GM18867 (cell line): Measurements from ENCODE around the gene PDLIM7.
A peak's percentile ranks its signal among the peaks of the same experiment; 100 is the strongest.

ENCODE experiments used
- ATAC-seq: cut with Tn5 transposase; IDR thresholded peaks from one replicate; pipeline ENCODE4 v1.9.1; 2021; ENCODE audit warnings: mild to moderate bottlenecking, moderate library complexity; ENCODE audit not compliant: unreplicated experiment

Gene PDLIM7

GRCh38 chr5:177458912-177459350, 38.5 kb downstream of the PDLIM7 start:
- ATAC-seq: no peak

GRCh38 chr5:177457852-177458681, 39.3 kb downstream of the PDLIM7 start:
- no peak for ATAC-seq

DNA sequence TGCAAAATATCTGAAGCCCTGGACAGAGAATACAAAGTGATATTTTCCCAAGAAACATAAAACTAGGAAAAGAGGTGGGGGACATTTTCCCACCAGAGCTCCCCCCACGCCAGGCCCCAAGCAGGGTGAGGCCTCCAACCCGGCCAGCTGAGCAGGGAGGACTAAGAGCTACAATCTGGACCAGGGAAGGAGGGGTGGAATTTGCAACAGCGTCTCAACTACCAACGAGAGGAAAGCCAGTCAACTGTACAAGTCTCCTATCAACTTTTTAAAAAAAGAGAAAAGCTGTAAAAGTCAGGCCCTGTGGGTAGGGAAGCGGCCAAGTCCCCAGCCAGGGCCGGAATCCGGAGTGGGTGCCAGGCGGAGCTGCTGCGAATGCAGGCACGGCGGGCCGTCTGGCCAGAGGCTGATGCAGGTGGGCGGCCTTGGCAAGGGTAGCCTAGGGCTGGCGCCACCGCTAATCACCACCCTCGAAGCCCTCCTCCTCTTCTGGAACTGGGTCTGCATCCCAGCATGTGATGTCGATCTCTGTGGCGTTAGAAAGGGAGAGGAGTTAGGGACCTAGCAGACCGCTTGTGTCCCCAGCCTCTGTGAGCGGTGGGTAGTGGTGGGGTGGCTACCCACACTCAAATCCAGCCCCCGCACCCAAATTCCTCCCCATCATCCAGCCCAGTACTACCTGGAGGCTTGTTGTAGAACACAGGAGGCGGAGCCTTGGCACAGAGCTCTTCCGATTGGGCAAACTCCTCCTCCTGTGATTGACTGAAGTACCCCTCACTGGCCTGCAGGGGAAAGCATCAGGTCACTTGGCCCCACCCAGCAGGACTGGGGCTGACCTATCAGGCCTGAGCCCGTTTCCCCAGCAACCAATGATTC, 40.2 kb downstream of the PDLIM7 start:
- ATAC-seq: peak; percentile 44

GRCh38 chr5:177456591-177456964, 40.8 kb downstream of the PDLIM7 start:
- ATAC-seq: no peak

DNA sequence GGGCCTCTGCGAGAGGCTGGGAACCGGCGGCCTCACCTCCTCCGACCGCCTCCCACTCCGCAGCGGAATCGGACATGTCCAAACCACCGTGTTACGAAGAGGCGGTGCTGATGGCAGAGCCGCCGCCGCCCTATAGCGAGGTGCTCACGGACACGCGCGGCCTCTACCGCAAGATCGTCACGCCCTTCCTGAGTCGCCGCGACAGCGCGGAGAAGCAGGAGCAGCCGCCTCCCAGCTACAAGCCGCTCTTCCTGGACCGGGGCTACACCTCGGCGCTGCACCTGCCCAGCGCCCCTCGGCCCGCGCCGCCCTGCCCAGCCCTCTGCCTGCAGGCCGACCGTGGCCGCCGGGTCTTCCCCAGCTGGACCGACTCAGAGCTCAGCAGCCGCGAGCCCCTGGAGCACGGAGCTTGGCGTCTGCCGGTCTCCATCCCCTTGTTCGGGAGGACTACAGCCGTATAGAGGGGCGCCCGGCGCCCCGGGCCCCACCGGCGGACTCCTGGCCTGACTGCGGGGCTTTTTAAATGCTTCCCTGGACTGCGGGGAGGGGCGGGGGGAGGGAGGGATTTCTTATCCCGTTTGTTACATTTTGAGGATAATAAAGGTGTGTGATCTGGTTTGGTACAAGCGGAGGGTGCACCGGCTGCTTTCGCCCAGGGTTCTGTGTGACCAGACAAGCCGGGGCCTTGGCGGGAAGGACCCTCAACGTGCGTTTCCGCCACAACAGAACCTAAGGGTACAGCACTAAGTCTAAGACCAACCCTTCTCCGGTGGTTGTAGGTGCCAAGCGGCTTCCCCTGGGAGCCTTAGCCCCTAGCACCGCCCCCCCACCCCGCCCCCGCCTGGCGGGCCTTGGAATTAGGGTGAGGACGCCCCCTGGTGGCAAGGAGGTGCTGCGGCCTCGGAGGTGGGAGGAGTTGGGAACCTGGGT, 41.5 kb downstream of the PDLIM7 start:
- peak; percentile 18 for ATAC-seq

DNA sequence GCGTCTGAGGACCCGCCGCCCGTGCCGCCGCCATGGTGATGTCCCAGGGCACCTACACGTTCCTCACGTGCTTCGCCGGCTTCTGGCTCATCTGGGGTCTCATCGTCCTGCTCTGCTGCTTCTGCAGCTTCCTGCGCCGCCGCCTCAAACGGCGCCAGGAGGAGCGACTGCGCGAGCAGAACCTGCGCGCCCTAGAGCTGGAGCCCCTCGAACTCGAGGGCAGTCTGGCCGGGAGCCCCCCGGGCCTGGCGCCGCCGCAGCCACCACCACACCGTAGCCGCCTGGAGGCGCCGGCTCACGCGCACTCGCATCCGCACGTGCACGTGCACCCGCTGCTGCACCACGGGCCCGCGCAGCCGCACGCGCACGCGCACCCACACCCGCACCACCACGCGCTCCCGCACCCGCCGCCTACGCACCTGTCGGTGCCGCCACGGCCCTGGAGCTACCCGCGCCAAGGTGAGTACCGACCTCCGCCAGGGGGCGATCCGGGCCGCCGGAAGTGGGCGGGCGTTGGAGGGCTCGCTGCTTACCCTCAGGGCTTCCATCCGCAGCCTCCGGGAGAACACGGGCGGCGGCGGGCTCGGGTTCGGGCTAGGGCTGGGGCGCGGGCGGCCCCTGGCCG, 42.3 kb downstream of the PDLIM7 start:
- peak; percentile 50 for ATAC-seq

GRCh38 chr5:177454397-177455035, 42.9 kb downstream of the PDLIM7 start:
- ATAC-seq: peak; percentile 48

GRCh38 chr5:177453852-177454396, 43.5 kb downstream of the PDLIM7 start:
- peak; percentile 0 for ATAC-seq

- no peak for ATAC-seq
Measured at GRCh38 chr5:177452688-177453638, 44.4 kb downstream of the PDLIM7 start.

GRCh38 chr5:177450667-177451424, 46.6 kb downstream of the PDLIM7 start:
- no peak for ATAC-seq

- no peak for ATAC-seq
Measured at GRCh38 chr5:177449140-177450061, 48.0 kb downstream of the PDLIM7 start.

DNA sequence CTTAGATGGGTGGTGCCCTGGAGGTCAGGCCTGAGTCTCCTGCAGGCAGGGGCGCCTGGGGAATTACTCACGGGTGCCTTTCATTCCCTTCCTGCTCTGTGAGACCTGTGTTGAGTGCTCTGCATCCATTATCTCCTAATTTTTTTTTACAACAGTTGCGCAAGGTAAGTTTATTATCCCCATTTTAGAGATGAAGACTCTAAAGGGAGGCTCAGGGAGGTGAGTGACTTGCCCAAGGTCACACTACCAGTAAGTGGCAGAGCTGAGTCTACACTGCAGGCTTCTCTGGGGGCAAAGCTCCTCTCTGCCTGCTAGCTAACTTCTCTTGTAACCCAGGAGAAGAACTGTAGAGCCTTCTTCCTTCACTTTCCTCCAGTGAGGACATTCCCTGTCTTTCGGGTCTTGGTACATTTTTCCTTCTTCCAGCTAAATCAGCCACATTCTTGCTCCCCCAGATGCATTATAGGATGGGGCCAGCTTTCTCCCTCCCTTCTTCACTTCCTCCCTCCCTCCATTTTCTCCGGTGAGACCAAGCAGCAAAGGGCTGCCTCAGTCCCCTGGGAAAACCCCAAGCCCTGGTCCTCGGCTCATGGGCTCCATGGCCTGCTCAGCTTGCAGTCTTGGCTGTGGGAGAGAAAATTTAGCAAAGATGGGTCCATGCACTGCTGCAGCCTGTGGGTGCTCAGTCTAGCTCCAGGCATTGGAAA, 49.0 kb downstream of the PDLIM7 start:
- no peak for ATAC-seq

GRCh38 chr5:177447611-177448243, 49.7 kb downstream of the PDLIM7 start:
- no peak for ATAC-seq

GRCh38 chr5:177447066-177447610, 50.3 kb downstream of the PDLIM7 start:
- peak; percentile 27 for ATAC-seq
